ENCODE data around the gene CACNA1G.

The CACNA1G gene

GRCh38 chr17:50618300-50618699 lies 57.8 kb downstream of the CACNA1G start:
- DNase-seq, result no peak

GRCh38 chr17:50618941-50619340 lies 58.4 kb downstream of the CACNA1G start:
- DNase-seq, result no peak

- DNase-seq, result no peak
Measured at GRCh38 chr17:50619489-50619888, 59.0 kb downstream of the CACNA1G start.

- no peak for DNase-seq
Measured at GRCh38 chr17:50620237-50620636, 59.7 kb downstream of the CACNA1G start.

- DNase-seq, result no peak
Measured at GRCh38 chr17:50620858-50621257, 60.3 kb downstream of the CACNA1G start.

- no peak for DNase-seq
Measured at GRCh38 chr17:50621574-50622031, 61.1 kb downstream of the CACNA1G start.

GRCh38 chr17:50624321-50624934 lies 63.9 kb downstream of the CACNA1G start:
- DNase-seq, result no peak

GRCh38 chr17:50625032-50625871 lies 64.7 kb downstream of the CACNA1G start:
- no peak for DNase-seq

- peak; percentile 81 for DNase-seq
Measured at GRCh38 chr17:50626037-50626574, 65.6 kb downstream of the CACNA1G start.

GRCh38 chr17:50627036-50627781 lies 66.7 kb downstream of the CACNA1G start:
- DNase-seq, result no peak

GRCh38 chr17:50627782-50628601 lies 67.5 kb downstream of the CACNA1G start:
- no peak for DNase-seq

GRCh38 chr17:50629902-50630301 lies 69.4 kb downstream of the CACNA1G start:
- DNase-seq, result no peak

GRCh38 chr17:50630524-50631194 lies 70.1 kb downstream of the CACNA1G start:
- peak; percentile 83 for DNase-seq

GRCh38 chr17:50631195-50631907 lies 70.8 kb downstream of the CACNA1G start:
- DNase-seq, result no peak

- DNase-seq, result no peak
Measured at GRCh38 chr17:50631908-50632571, 71.5 kb downstream of the CACNA1G start.

GRCh38 chr17:50632637-50633036 lies 72.1 kb downstream of the CACNA1G start:
- no peak for DNase-seq

GRCh38 chr17:50633683-50634082 lies 73.2 kb downstream of the CACNA1G start:
- DNase-seq, result no peak

- DNase-seq, result no peak
Measured at GRCh38 chr17:50634224-50634914, 73.9 kb downstream of the CACNA1G start, which contains the start of gene ABCC3. Gene ABCC3 (plus strand): TSS chr17:50634881. CDS start chr17:50634937, 56 bp downstream.

GRCh38 chr17:50634915-50635731 lies 74.6 kb downstream of the CACNA1G start:
- no peak for DNase-seq

All from activated CD8-positive, alpha-beta memory T cell treated with anti-CD3 and anti-CD28 coated beads, Interleukin-2, amount 50 U/mL, for 48 hours (primary cell).